Measurements from ENCODE around the gene FKBP15.

GRCh38 chr9:113177251-113177650 lies 43.8 kb downstream of the FKBP15 start:
- TF ChIP-seq CTCF (IDR thresholded peaks at IDR 0.05) (no peak), POLR2A (IDR thresholded peaks at IDR 0.05) (no peak)

Data from adrenal gland (tissue), 5 donors.